VCaP (cell line): ENCODE results near the gene HHAT.

Experiments used
- H3K27ac ChIP-seq: fragments of 450-650 bp; 2 replicates; pipeline ENCODE4 v1.5.1; 2017
- CTCF ChIP-seq: fragments of 450-650 bp; conservative IDR thresholded peaks from 2 replicates; pipeline ENCODE4 v1.5.1; 2017; ENCODE audit warnings: mild to moderate bottlenecking, moderate library complexity

Gene HHAT

GRCh38 chr1:210293171-210293607 is 35.5 kb upstream of the HHAT start:
- no peak overlapping the region for H3K27ac ChIP-seq
- no peak for TF ChIP-seq CTCF

DNA sequence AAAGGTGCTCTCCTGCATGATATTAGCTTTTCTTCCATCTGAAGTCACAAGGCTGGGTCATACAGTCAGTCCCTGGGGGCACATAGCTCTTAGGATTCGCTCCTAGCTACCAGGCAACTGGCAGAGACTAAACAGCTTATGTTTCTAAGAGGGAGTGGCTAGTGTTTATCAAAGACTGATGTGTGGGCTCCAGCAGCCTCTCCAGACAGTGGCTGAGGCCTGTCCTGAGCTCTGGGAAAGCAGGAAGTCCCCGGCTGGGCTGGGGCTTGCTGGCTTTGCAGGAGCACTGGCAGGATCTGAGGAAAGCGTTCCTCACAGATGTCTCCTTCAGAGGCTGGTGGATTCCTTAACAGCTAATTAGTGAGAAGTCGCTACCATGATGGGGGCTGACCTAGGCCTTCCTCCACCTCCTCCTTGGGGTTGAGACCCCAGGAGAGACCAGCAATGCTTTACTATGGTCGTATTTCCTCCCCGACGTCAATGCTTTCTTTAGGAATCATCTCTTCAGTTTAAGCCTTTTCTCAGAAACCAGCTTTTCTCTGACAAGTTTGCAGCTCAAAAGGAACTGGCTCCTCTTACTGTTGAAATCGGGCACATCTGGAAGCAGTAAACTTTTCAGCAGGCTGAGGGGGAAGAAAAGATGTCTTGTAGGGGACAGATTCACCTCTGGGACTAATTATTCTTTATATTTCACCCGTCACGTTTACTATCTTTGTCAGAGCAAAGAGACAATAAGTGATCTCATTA is 33.5 kb upstream of the HHAT start:
- H3K27ac ChIP-seq, result no peak overlapping the region
- no peak for TF ChIP-seq CTCF

GRCh38 chr1:210296682-210297081 is 32.0 kb upstream of the HHAT start:
- no peak for TF ChIP-seq CTCF
- no peak overlapping the region for H3K27ac ChIP-seq

DNA sequence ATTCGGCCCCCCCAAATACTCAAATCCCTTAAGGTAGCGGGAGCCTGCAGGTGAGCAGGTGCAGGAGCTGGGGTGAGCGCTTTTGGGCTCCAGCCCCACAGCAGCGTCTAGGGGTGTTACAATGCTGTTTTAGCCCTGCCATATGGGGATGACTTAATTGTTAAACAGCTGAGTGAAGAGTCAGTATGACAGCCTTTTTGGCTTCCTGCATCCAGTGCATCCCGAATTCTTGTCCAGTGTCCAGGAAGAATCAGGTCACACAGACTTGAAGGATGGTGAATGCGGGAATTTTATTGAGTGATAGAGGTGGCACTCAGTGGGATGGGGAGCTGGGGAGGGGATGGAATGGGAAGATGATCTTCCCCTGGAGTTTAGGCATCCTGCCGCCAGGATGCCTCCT is 30.4 kb upstream of the HHAT start:
- H3K27ac ChIP-seq, result no peak overlapping the region
- TF ChIP-seq CTCF, result no peak

GRCh38 chr1:210298936-210299335 is 29.8 kb upstream of the HHAT start:
- no peak overlapping the region for H3K27ac ChIP-seq
- no peak for TF ChIP-seq CTCF

- TF ChIP-seq CTCF, result no peak
- H3K27ac ChIP-seq, result no peak overlapping the region
Measured at GRCh38 chr1:210299501-210299900, 29.2 kb upstream of the HHAT start.

DNA sequence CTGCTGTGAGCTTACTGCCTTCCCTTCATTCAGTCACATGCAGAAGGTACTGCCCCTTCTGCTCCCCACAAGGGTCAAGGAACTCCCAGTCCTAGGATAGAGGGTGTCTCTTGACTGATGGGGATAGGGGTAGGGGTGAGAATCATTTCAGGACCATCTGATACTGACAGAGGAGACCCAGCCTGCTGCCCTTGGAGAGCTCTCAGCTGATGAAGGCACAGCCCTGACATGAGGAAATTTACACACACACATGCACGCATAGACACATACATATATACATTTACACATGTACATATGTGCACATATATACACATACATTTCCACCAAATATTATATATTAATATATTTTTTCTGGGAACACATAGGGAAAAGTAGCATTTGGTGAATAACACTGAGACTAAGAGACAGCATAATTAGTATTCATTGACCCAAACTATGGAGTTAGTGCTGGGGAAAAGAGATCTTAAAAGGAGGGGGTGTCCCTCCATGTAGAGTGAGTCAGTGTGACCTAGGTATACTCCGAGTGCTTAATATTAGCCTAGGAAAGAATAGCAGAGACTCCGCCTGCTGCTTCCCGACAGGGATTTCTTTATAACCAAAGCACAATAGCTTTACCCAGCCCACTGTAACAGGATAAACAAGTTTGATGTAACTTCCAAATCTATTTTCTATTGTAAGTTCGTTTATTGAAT is 27.6 kb upstream of the HHAT start:
- no peak for TF ChIP-seq CTCF
- H3K27ac ChIP-seq, result no peak overlapping the region
